K562 (cell line): ENCODE measurements around the gene HOXB5. TPM values are rescaled to one million over a fixed set of nuclear protein-coding genes. Genes with fewer than 3 reads are reported as not detected.

Experiments used
- CEBPZ ChIP-seq: fragments of 150-350 bp; IDR thresholded peaks from 2 replicates; pipeline ENCODE4 v1.6.1; 2014; ENCODE audit warnings: low read depth, mild to moderate bottlenecking, low read length, borderline replicate concordance
- EP300 ChIP-seq: IDR thresholded peaks from 2 replicates; pipeline ENCODE4 v1.6.1; 2012; ENCODE audit warnings: low read length, improper control_type of control experiment
- GTF3C2 ChIP-seq: IDR thresholded peaks from 3 replicates; pipeline ENCODE4 v1.6.1; 2011; ENCODE audit warnings: borderline replicate concordance, mild to moderate bottlenecking, moderate library complexity; ENCODE audit not compliant: insufficient read length; ENCODE audit errors: extremely low read depth
- IRF1 ChIP-seq: sonication (generic); formaldehyde crosslinking; IDR thresholded peaks from 2 replicates; pipeline ENCODE4 v1.8.0; 2022; ENCODE audit warnings: missing genetic modification reagents, mild to moderate bottlenecking, borderline replicate concordance
- IRF2 ChIP-seq: sonication (generic); formaldehyde crosslinking; IDR thresholded peaks from 2 replicates; pipeline ENCODE4 v1.8.1; 2022; ENCODE audit warnings: mild to moderate bottlenecking, missing genetic modification reagents
- MXI1 ChIP-seq: IDR thresholded peaks from 2 replicates; pipeline ENCODE4 v1.6.1; 2011; ENCODE audit warnings: low read depth, mild to moderate bottlenecking, improper control_type of control experiment, low read length
- PATZ1 ChIP-seq: fragments of 250-450 bp; sonication (Bioruptor Pico); IDR thresholded peaks from 2 replicates; pipeline ENCODE4 v1.5.0; 2020; ENCODE audit warnings: mild to moderate bottlenecking, borderline replicate concordance
- PHTF2 ChIP-seq: fragments of 250-450 bp; sonication (Bioruptor Pico); IDR thresholded peaks from 2 replicates; pipeline ENCODE4 v1.5.0; 2021; ENCODE audit warnings: mild to moderate bottlenecking
- ZKSCAN1 ChIP-seq: fragments of 150-350 bp; IDR thresholded peaks from 2 replicates; pipeline ENCODE4 v1.6.1; 2016; ENCODE audit warnings: low read depth, low read length
- ZNF239 ChIP-seq: fragments of 250-450 bp; sonication (Bioruptor Pico); IDR thresholded peaks from 2 replicates; pipeline ENCODE4 v1.4.0; 2020; ENCODE audit warnings: mild to moderate bottlenecking
- ZNF512 ChIP-seq: IDR thresholded peaks from 2 replicates; pipeline ENCODE4 v1.6.1; 2016; ENCODE audit warnings: missing genetic modification characterization, missing compliant biosample characterization
- polyA plus RNA-seq, 8 experiments: library from polyadenylated mRNA; depleted of rRNA in 4 of 8; stranded (reverse) in 5 of 8; unstranded in 3 of 8; fragments of >200 nt; fragmentation: Nextera tagmentation in 2 of 8; fragmentation: Illumina TruSeq in 1 of 8; extraction: Ambion mirVana in 2 of 8; extraction: Trizol in 1 of 8; gene quantifications; 2 replicates each; pipeline versions ENCODE4 v1.2.1 to v1.2.3, GENCODE V29; 2011 to 2014; ENCODE audit warnings: inconsistent platforms in 1 of 8, missing spikeins in 1 of 8
- total RNA-seq, 7 experiments: library from RNA; depleted of rRNA in 6 of 7; stranded (reverse); fragments of >200 nt in 6 of 7; fragmentation: Illumina TruSeq in 2 of 7; extraction: Trizol in 2 of 7; gene quantifications; 2 replicates each; pipeline versions ENCODE4 v1.2.1 to v1.2.3, GENCODE V29; 2011 to 2021; ENCODE audit warnings: low replicate concordance in 1 of 7

Gene HOXB5
- total and polyA plus RNA-seq, 9 of the 15 experiments (the other 6 are each of a cell fraction or from before 2014, with no cell fraction given) = 0.24 to 2.7 (median 0.65) TPM

- no peak for TF ChIP-seq CEBPZ
- TF ChIP-seq MXI1 = no peak
- no peak for TF ChIP-seq IRF2 (CRISPR knock-in tag)
- TF ChIP-seq PATZ1 = no peak
- no peak for TF ChIP-seq PHTF2 (CRISPR knock-in tag)
- no peak for TF ChIP-seq IRF1 (CRISPR knock-in tag)
- TF ChIP-seq ZNF239 (CRISPR knock-in tag) = no peak
- TF ChIP-seq ZNF512 (tag) = no peak
- TF ChIP-seq EP300 = no peak
- no peak for TF ChIP-seq ZKSCAN1
- no peak for TF ChIP-seq GTF3C2
Observed at GRCh38 chr17:48567209-48567608, 26.4 kb downstream of the HOXB5 start (continued).
